GM19468 (cell line): ENCODE measurements around the gene GRM4.

Experiments used
- ATAC-seq: cut with Tn5 transposase; IDR thresholded peaks from one replicate; pipeline ENCODE4 v1.9.1; 2021; ENCODE audit warnings: mild to moderate bottlenecking, moderate library complexity, moderate number of reproducible peaks; ENCODE audit not compliant: unreplicated experiment; ENCODE audit errors: extremely low read depth

The GRM4 gene

DNA sequence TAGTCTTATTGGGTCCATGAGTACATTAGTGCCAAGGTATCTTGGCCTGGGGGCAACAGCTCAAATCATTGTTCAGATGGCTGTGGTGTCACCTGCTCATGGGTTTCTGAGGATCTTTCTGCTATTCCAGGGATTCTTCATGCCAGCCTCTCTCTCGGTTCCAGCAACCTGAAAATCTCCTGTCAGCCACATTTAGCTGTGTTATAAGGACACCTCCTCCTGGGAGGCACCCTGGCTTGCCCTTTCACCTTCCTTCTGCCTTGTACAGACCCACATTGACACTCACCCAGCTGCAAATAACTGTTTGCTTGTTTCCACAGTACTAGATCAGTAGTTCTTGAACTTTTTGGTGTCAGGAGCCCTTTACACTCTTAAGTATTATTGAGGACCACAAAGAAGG lies 159.9 kb downstream of the GRM4 start:
- ATAC-seq, result no peak

DNA sequence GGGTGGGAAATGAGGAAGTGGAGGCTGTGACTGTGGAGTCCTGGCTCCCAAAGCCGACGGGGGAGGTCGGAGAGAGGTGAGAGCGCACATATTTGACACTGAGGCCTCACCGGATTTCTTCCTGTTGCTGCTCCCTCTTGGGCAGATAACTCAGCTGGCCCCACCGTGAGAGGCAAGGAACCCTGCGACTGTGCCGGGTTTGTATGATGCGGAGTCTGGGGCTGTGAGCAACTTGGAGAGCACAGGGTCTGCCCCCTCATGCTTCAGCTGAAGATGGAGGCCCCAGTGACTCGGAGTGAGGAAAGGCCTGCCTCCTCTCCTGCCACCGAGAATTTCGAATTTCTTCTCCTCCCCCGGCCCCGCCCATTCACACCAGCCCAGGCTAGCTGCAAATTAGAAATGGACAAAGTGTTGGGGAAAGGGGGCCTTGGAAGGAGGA lies 160.6 kb downstream of the GRM4 start:
- ATAC-seq, result no peak

DNA sequence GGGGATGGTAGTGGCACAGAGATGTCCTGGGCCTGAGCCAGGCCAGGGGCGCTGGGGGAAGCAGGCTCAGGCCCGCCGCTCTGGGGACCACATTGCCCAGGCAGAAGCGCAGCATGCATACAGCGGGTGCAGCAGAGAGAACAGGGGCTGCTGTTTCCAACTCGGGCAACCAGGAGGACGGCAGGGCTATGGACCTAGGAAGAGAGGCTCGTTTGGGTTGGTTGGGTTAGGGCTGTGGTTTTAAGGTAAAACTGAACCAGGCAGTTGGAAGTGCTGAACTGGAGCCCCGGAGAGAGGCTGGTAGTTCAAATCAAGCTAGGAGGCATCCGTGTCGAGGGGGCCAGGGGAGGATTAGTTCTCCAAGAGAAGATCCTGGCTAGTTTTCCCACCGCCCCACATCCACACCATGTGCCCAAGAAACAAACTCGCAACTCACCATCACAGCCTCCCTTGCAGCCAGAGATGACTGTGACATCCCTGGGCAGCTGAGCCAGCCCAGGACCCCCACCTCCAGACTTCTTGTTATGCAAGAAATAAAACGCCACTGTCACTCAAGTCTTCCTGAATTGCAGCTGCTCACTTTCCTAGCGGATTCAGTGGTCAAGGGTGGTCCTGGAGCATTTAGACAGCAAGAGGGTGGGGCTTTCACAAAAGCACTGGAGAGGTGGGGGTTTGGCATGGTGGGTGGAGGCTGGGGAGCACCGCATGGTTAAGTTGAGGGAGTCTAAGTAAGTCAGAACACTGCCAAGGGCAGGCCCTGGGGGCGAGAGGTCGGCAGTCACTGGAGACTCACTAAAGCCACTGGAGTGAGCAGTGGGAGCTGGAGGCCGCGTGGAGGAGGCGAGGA lies 161.2 kb downstream of the GRM4 start:
- no peak for ATAC-seq

DNA sequence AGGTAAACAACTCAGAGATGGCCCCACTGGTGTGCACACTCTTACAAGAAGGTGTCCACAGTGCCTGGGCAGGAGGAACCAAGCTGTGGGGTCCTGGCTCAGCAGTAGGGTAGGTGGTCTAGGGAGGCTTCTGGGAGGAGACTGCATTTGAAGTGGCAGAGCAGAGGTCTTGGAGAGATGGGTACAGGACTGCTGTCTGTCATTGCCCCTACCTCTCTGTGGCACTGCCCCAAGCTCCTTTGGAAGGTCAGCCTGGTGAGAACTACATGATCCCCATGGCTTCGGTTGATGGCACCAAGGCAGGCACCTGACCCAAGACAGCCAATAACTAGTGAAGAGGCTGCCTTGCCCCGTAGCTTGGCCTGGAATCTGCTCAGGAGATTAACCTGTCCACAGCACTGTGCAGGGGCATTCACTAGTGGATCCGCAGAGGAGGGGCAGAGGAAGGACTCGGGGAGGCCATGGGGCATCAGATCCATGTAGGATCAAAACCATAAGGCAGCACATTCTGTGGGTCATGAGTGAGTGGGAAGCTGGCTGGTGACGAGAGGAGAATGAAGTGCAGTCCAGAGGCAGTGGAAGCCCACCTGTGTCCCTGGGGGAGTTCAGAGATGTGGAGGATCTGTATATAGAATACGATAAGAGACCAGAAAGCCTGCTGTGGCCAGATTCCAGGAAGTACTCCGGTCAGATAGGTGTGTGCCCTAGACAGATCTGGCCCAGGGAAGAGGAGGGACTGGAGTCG lies 162.0 kb downstream of the GRM4 start:
- ATAC-seq, result no peak

DNA sequence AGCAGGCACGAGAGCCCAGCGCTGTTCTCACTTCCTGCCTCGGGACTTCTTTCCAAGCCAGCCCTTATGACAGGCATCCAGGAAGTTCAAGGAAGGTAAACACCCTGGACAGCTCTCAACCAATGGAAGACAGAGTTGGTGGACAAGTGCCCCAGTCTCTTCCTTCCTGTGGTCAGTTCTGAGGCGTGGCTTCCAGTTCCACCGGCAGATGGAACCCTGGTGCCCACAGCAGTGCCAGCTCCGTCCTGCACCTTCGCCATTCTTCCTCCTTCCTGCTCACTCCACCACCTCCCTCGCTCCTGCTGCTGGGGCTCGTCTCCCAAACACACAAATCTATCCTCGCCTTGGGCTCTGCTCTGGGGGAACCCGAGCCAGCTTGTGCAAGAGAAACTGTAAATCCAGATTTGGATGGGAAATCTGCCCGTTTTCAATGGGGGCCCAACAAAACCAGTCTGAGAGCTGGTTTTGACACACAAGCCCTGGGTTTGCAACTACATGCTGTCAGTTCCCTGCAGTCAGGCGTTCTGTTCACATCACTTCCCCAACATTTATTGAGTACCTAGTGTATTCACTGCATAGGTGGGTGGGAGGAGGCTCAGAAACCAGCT lies 162.7 kb downstream of the GRM4 start:
- ATAC-seq, result no peak

DNA sequence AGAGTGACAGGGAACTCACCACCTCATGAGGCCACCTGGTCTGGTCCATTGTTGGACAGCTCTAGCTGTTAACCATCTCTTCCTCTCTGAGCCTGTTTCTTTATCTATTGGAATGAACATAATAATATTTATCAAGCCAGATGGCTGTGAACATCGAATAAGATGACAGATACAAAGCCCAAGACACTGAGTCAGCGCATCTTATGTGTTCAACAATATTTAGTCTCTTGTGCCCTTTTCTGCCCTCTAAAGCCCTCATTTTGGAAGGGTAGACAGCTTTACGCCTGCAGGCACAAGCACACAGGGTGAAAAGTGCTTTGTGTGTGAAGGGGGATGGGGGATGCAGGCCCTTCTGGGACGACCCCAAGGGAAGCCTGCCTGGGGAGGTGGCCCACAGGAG lies 164.0 kb downstream of the GRM4 start:
- no peak for ATAC-seq

DNA sequence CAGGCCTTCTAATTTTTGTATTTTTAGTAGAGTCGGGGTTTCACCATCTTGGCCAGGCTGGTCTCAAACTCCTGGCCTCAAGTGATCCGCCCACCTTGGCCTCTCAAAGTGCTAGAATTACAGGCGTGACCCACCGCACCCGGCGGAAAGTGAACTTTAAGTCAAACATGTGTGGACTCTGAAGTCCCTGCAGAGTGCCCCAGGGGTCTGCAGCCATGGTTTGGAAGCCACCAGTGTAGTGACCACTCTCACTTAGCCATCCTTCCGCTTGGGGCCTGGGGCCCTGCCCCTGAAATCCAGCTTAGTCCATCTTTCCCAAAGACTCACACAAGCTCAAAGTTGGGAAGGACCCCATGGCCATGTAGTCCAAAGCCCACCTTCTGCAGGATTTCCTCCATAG lies 164.5 kb downstream of the GRM4 start:
- no peak for ATAC-seq

DNA sequence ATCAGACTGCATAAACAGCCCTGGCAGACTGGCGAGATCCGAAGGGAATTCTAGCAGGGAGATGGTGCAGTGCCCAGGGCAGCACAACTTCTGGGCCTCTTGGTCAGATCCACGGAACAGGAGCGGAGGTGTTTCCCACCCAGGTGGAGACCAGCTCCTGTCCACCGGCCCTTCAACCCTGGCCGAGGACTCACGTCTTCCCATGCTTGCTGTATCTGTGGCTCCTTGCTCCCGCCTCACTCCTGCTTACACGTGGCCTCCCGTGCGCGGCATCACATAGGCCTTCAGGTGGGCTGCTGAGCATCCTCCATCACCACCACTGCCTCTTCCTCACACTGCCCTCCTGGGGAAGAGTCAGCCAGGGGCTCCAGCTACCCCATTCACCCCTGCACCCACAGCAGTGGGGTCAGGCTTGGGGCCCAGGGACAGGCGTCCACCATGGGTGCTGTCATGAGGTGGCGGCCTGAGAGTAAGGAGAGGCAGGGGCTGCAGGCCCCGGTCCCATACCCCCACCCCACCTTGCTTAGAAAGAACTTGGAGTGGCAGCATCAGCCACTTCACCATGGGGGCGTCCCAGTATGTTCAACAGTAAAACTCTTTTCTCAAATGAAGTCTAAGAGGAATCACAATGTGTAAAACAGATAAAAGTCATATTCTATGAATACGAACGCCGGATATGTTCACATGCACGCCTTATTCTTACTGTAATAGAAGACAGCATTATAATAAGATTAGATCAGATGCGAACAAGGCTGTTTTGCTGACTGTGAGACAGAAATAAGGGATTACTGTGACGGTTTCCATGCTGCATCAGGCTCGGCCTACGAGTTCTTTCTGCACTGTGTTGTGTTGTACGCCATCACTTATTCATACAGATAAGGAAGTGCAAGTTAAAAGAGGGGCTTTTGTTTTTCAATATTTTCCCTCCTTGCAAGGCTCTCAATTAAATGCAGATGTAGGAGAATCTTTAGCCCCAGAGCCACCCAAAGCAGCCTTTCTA lies 165.4 kb downstream of the GRM4 start:
- no peak for ATAC-seq

DNA sequence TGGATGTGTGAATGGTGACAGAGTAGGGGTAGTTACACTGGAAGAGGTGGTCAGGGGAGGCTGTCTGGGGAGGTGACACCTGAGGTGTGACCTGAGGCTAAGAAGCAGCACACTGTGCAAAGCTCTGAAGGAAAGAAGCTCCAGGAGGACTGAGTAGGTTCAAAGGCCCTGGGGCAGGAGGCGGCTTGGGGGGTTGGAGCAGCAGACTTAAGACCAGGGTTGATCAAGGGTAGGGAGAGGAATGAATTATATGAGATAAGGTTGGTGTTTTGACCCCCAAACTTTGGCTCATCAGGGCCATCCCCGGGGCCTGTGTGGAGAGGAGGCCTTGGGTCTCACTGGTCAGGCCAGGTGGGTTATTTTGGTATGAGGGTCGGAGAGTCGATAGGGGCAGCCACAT lies 166.1 kb downstream of the GRM4 start:
- ATAC-seq, result no peak

DNA sequence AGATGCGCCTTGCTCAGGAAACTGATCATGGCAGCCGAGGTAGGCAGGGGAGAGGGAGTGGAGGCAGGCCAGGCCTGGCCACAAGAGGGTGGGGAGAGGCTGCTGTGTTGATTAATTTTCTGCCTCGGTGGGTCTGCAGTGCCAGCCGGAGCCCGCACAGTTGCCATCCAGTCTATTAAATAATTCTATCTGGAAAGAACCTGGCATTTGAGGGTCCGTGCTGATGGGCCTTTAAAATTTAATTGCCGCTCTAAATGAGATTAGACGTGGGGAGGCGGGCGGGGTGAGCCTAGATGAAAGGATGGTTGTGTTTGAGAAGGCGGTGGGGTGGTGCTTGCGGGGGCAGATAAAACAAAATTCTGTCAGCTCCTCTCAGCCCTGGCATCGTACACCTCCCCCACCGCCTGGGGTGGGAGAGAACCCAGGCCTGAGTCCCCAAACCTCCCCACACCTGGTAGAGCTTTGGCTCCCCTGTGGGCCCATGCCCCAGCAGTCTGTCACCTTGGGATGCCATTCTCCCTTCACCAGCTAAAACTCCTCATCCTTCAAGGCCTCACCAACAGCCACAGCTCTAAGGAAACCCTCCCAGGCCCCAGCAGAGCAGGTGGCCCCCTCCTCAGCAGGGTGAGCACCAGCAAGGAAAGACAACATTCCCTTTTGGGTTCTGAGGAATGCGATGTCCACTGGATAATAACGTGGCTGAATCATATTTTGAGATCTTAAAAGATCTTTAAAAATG lies 167.3 kb downstream of the GRM4 start:
- no peak for ATAC-seq

DNA sequence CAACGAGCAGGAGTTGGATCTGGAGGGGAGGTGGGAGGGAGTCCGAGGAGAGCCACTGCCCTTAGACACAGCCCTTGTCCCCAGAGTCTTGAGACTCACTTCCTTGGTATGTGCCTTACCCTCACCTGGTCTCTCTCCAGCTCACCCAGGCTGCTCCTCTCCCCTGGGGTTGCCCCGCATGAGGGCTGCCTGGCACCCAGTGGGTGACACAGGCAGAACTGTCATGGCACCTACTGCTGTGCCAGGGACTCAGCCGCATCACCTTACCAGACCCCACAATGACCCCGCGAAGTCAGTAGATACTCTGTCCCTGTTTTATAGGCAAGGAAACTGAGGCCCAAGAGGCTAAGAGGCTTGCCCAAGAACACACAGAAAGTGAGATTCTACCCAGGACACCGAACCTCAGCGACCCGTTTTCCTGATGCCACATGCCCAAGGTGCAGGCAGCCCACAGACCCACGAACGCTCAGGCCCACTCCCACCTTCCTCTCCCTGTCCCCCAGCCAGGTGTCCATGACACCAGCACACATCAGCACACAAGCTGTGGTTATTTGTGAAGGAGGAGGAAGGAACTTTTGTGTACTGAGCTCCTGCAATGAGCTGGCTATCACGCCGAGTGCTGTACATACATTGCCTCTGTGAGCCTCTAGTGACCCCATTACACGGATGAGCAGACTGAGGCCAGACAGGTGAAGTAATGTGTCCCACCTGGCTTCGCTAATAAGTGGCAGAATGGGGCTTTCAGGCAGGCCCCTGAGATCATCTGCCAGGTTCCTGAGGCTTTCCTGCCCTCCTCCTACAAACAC lies 168.1 kb downstream of the GRM4 start:
- ATAC-seq, result no peak

DNA sequence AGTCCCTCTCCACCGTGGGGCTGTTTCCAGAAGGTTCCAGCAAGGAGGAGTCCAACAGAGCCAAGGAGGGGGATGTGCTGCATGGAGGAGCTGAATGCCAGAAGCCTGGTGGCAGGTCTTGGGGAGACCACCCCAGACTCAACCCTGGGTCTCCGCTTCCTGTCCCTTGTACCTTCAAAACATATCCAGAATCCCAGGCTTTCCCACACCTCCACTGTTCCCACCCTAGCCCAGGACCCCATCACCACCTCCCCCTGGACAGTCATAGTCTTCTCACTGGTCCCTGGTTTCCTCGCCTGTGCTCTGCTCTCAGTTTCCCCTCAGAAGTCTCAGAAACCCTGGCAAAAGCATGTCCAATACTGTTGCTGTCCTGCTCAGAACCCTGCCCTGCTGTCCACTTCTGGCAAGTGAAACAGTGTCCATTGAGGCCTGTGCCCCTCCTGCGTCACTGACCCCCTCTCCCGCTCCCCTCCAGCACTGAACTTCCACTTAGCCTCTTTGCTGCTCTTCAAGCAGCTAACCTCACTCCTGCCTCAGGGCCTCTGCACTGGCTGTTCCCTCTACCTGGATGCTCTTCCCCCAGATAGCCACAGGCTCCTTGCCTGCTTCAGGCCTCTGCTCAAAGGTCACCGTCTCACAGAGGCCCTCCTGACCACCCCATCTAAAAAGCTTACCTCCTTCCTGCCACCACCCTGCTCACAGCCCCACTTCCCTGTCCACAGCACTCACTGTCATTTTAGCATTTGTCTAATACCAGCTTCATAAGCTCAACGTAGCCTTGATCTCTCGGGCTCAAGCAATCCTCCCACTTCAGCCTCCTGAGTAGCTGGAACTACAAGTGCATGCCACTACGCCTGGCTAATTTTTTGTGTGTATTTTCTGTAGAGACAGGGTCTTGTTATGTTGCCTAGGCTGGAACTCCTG lies 169.2 kb downstream of the GRM4 start:
- ATAC-seq, result no peak

DNA sequence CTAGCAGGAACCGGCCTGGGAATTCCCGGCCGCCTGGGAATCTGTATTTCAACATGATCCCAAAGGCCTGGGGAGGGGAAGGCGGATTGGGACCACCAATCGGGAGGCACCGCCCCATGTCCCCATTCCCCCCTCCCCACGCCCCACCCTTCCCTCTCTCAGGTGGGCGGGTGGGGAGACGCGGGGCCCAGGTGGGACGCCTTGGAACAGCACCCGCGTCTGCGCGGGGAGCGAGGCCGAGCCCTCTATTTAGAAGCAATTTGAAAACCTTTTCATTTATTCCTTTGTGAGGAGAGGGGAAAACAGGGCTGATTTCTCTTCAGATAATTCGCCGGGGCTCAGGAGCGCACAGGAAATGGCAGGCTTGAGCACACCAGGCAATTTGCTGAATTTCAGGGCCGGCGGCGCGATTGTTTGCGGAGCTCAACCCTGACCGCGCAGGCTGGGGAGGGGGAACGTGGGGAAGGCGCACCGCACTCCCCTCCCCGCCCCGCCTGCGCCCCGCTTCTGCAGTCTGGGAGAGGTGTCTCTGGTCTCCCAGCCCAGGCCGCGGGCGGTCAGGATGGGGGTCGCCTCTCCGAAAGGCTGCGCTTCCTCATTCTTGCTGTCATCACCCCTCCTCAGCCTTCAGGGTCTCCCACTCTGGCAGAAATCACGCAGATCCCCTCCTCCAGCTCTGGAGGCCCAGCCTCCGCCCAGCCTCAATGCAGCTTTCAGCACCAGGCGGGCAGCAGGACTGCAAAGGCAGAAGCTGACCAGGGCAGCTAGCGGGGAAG lies 170.0 kb downstream of the GRM4 start:
- ATAC-seq, result no peak

DNA sequence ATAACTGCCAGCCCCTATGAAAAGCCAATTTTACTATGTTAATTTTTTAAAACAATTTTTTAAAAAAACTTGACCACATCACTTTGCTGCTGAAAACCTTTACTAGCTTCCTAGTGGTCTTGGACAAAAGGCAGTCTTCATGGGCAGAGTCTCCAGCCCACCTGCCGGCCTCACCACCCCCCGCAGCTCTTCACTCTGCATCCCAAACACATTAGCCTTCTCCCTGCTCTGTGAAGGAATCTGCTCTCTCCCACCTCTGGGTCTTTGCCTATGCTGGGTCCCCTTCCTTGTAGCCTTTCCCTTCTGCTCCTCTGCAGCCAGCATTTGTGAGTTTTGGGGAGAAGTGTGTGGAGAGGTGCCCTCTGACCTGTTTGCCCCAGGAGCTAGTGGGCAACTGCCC lies 171.4 kb downstream of the GRM4 start:
- ATAC-seq, result no peak

DNA sequence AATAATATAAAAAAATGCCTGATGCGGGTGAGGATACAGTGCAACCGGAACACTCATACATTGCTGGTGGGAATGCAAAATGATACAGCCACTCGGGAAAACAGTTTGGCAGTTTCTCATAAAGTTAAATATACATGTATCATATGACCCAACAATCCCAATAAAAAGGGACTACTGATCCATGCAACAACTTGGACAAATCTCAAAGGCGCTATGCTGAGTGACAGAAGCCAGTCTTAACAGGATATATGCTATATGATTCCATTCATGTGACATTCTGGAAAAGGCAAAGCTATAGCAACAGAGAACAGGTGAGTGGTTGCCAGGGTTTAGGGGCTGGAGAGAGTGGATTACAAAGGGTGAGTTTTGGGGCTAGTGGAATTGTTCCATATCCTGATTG lies 171.9 kb downstream of the GRM4 start:
- no peak for ATAC-seq

DNA sequence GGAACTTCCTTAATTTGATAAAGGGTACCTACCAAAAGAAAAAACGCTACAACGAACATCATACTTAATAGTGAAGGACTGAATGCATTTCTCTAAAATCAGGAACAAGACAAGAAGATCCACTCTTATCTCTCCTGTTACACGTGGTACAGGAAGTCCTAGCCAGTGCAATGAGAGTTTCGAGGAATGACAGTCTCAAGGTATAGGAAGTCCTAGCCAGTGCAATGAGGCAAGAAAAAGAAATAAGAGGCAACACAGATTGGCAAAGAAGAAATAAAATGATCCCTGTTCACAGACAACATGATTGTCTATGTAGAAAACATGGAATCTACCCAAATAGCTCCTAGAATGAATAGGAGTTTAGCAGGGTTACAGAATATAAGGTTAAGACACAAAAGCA lies 174.3 kb downstream of the GRM4 start:
- no peak for ATAC-seq
